Stimulated activated CD4-positive, alpha-beta T cell treated with anti-CD3 and anti-CD28 coated beads, Interleukin-12 subunit alpha, Interleukin-12 subunit beta, amount 100 ng/mL, for 48 hours (primary cell): ENCODE measurements around the gene GPC6.

Source experiments
- DNase-seq, 3 donors: peaks; one replicate each; pipeline ENCODE4 v3.0.0-alpha.2; 2020; ENCODE audit warnings: low read depth in 2 of 3, low spot score in 1 of 3

Gene GPC6

GRCh38 chr13:93811738-93812112, 585.1 kb downstream of the GPC6 start:
- no peak for DNase-seq

- no peak for DNase-seq
Observed at GRCh38 chr13:93814658-93815057, 588.1 kb downstream of the GPC6 start.

- no peak for DNase-seq
Observed at GRCh38 chr13:93818345-93818744, 591.7 kb downstream of the GPC6 start.

GRCh38 chr13:93819331-93819890, 592.8 kb downstream of the GPC6 start:
- DNase-seq: no peak

GRCh38 chr13:93824286-93824685, 597.7 kb downstream of the GPC6 start:
- no peak for DNase-seq

GRCh38 chr13:93834051-93834450, 607.4 kb downstream of the GPC6 start:
- DNase-seq: no peak

GRCh38 chr13:93843082-93843481, 616.5 kb downstream of the GPC6 start:
- no peak for DNase-seq

- no peak for DNase-seq
Observed at GRCh38 chr13:93847162-93847561, 620.6 kb downstream of the GPC6 start.

GRCh38 chr13:93848247-93848646, 621.6 kb downstream of the GPC6 start:
- DNase-seq: no peak

GRCh38 chr13:93851236-93851635, 624.6 kb downstream of the GPC6 start:
- no peak for DNase-seq

- no peak for DNase-seq
Observed at GRCh38 chr13:93853912-93854311, 627.3 kb downstream of the GPC6 start.

GRCh38 chr13:93857126-93857525, 630.5 kb downstream of the GPC6 start:
- no peak for DNase-seq

GRCh38 chr13:93859716-93860115, 633.1 kb downstream of the GPC6 start:
- DNase-seq: no peak

- DNase-seq: no peak
Observed at GRCh38 chr13:93861818-93862217, 635.2 kb downstream of the GPC6 start.

GRCh38 chr13:93862259-93862658, 635.7 kb downstream of the GPC6 start:
- no peak for DNase-seq

- DNase-seq: no peak
Observed at GRCh38 chr13:93865235-93865634, 638.6 kb downstream of the GPC6 start.

GRCh38 chr13:93867481-93867880, 640.9 kb downstream of the GPC6 start:
- no peak for DNase-seq

- DNase-seq: no peak
Observed at GRCh38 chr13:93872376-93872775, 645.8 kb downstream of the GPC6 start.

- DNase-seq: no peak
Observed at GRCh38 chr13:93872786-93873347, 646.3 kb downstream of the GPC6 start.

GRCh38 chr13:93875547-93875946, 648.9 kb downstream of the GPC6 start:
- DNase-seq: no peak

GRCh38 chr13:93876236-93876635, 649.6 kb downstream of the GPC6 start:
- no peak for DNase-seq

- no peak for DNase-seq
Observed at GRCh38 chr13:93878675-93879074, 652.1 kb downstream of the GPC6 start.

- DNase-seq: no peak
Observed at GRCh38 chr13:93881411-93881810, 654.8 kb downstream of the GPC6 start.
